H1 (cell line): ENCODE results near the gene SMPX.
"Not testable (repeated sequence)": the region's sequence is repeated elsewhere in the genome, so short reads cannot be mapped to it uniquely, and the experiment has no call there.

Experiments used
- CBX5 ChIP-seq: fragments of 300-800, 300-1000 bp; sonication (generic); IDR thresholded peaks from 2 replicates; pipeline ENCODE4 v1.7.1; 2016; ENCODE audit warnings: antibody characterized with exemption, low read length, low read depth
- EP300 ChIP-seq, 2 experiments: IDR thresholded peaks; 1 replicate in 1 of 2; 2 replicates in 1 of 2; pipeline ENCODE4 v1.6.1; 2011 to 2012; ENCODE audit warnings: low read depth in 2 of 2, low read length in 2 of 2, mild to moderate bottlenecking in 2 of 2, borderline replicate concordance in 1 of 2, inconsistent platforms in 1 of 2, moderate library complexity in 1 of 2
- EZH2 ChIP-seq: fragments of 200-600 bp; sonication (generic); IDR thresholded peaks from 2 replicates; pipeline ENCODE4 v1.7.1; 2012; ENCODE audit warnings: low read depth, mild to moderate bottlenecking, moderate library complexity, low read length, inconsistent platforms; ENCODE audit not compliant: severe bottlenecking
- POLR2A ChIP-seq, 2 experiments: IDR thresholded peaks; 1 replicate in 1 of 2; 2 replicates in 1 of 2; pipeline ENCODE4 v1.6.1; 2011; ENCODE audit warnings: low read depth in 2 of 2, low read length in 2 of 2, mild to moderate bottlenecking in 2 of 2; ENCODE audit errors: control extremely low read depth in 1 of 2
- SIX5 ChIP-seq: IDR thresholded peaks from 2 replicates; pipeline ENCODE4 v1.6.1; 2011; ENCODE audit warnings: mild to moderate bottlenecking, low read depth, low read length
- SRF ChIP-seq: IDR thresholded peaks from 2 replicates; pipeline ENCODE4 v1.6.1; 2011; ENCODE audit warnings: mild to moderate bottlenecking, low read depth, low read length, moderate library complexity
- TAF1 ChIP-seq: IDR thresholded peaks from 2 replicates; pipeline ENCODE4 v1.6.1; 2011; ENCODE audit warnings: mild to moderate bottlenecking, low read depth, low read length
- TF ChIP-seq, protein P1 (sequence below), 3 experiments: IDR thresholded peaks; 1 replicate in 2 of 3; 2 replicates in 1 of 3; pipeline versions ENCODE4 v1.5.1 to v1.6.1; 2011; ENCODE audit warnings: low read length in 3 of 3, mild to moderate bottlenecking in 3 of 3, inconsistent platforms in 2 of 3, low read depth in 1 of 3, moderate library complexity in 1 of 3; ENCODE audit not compliant: insufficient read depth in 1 of 3; ENCODE audit errors: control extremely low read depth in 1 of 3
- TF ChIP-seq, protein P2 (sequence below): IDR thresholded peaks from 2 replicates; pipeline ENCODE4 v1.6.1; 2011; ENCODE audit warnings: low read depth, mild to moderate bottlenecking, low read length; ENCODE audit not compliant: insufficient read depth

- TF ChIP-seq, protein P1, sequence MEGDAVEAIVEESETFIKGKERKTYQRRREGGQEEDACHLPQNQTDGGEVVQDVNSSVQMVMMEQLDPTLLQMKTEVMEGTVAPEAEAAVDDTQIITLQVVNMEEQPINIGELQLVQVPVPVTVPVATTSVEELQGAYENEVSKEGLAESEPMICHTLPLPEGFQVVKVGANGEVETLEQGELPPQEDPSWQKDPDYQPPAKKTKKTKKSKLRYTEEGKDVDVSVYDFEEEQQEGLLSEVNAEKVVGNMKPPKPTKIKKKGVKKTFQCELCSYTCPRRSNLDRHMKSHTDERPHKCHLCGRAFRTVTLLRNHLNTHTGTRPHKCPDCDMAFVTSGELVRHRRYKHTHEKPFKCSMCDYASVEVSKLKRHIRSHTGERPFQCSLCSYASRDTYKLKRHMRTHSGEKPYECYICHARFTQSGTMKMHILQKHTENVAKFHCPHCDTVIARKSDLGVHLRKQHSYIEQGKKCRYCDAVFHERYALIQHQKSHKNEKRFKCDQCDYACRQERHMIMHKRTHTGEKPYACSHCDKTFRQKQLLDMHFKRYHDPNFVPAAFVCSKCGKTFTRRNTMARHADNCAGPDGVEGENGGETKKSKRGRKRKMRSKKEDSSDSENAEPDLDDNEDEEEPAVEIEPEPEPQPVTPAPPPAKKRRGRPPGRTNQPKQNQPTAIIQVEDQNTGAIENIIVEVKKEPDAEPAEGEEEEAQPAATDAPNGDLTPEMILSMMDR (IDR thresholded peaks at IDR 0.05; ENCODE audit: control extremely low read depth in 1 of 3, insufficient read depth in 1 of 3, low read depth in 1 of 3, low read length in 3 of 3) = not testable (repeated sequence)
- not testable (repeated sequence) for TF ChIP-seq EZH2; EP300 (IDR thresholded peaks at IDR 0.05; ENCODE audit: borderline replicate concordance in 1 of 2, low read depth in 2 of 2, low read length in 2 of 2); SIX5; CBX5; SRF; POLR2A (IDR thresholded peaks at IDR 0.05; ENCODE audit: control extremely low read depth in 1 of 2, low read depth in 2 of 2, low read length in 2 of 2); TAF1
- TF ChIP-seq, protein P2, sequence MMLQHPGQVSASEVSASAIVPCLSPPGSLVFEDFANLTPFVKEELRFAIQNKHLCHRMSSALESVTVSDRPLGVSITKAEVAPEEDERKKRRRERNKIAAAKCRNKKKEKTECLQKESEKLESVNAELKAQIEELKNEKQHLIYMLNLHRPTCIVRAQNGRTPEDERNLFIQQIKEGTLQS = not testable (repeated sequence)
These were observed 17.2 kb upstream of the SMPX start for GRCh38 chrX:21775128-21775527.
